ENCODE data around the gene PIGQ.

PIGQ gene

GRCh38 chr16:621526-622105 is 51.8 kb downstream of the PIGQ start:
- no peak for DNase-seq (ENCODE audit: low read depth in 2 of 2)
- H3K4me3 ChIP-seq (replicated peaks in 1 of 2; ENCODE audit: low read depth in 2 of 2, low read length in 2 of 2) = no peak overlapping the region
- no peak for TF ChIP-seq CTCF (IDR thresholded peaks at IDR 0.05; ENCODE audit: low read depth, low read length)

- TF ChIP-seq CTCF (IDR thresholded peaks at IDR 0.05; ENCODE audit: low read depth, low read length) = no peak
- no peak overlapping the region for H3K4me3 ChIP-seq (replicated peaks in 1 of 2; ENCODE audit: low read depth in 2 of 2, low read length in 2 of 2)
Observed at GRCh38 chr16:622920-623280, 53.1 kb downstream of the PIGQ start.

GRCh38 chr16:624526-625070 is 54.8 kb downstream of the PIGQ start:
- TF ChIP-seq CTCF (IDR thresholded peaks at IDR 0.05; ENCODE audit: low read depth, low read length) = no peak
- no peak for DNase-seq (ENCODE audit: low read depth in 2 of 2)
- H3K4me3 ChIP-seq (replicated peaks in 1 of 2; ENCODE audit: low read depth in 2 of 2, low read length in 2 of 2) = no peak overlapping the region

More at GRCh38 chr16:622920-623280, 53.1 kb downstream of the PIGQ start:
- no peak for DNase-seq (ENCODE audit: low read depth in 2 of 2)

- no peak for TF ChIP-seq CTCF (IDR thresholded peaks at IDR 0.05; ENCODE audit: low read depth, low read length)
- no peak overlapping the region for H3K4me3 ChIP-seq (replicated peaks in 1 of 2; ENCODE audit: low read depth in 2 of 2, low read length in 2 of 2)
- DNase-seq (ENCODE audit: low read depth in 2 of 2) = no peak
Observed at GRCh38 chr16:625117-625976, 55.6 kb downstream of the PIGQ start.

GRCh38 chr16:625977-626765 is 56.4 kb downstream of the PIGQ start:
- no peak overlapping the region for H3K4me3 ChIP-seq (replicated peaks in 1 of 2; ENCODE audit: low read depth in 2 of 2, low read length in 2 of 2)
- DNase-seq (ENCODE audit: low read depth in 2 of 2) = no peak
- no peak for TF ChIP-seq CTCF (IDR thresholded peaks at IDR 0.05; ENCODE audit: low read depth, low read length)

- DNase-seq (ENCODE audit: low read depth in 2 of 2) = peak; percentile 95 to 97
- TF ChIP-seq CTCF (IDR thresholded peaks at IDR 0.05; ENCODE audit: low read depth, low read length) = no peak
- no peak overlapping the region for H3K4me3 ChIP-seq (replicated peaks in 1 of 2; ENCODE audit: low read depth in 2 of 2, low read length in 2 of 2)
Observed at GRCh38 chr16:626787-627453, 57.2 kb downstream of the PIGQ start.

Data from cardiac fibroblast (primary cell).